Coronary artery (tissue), 2 donors: ENCODE results near the gene TUBGCP2.
A peak's percentile ranks its signal among the peaks of the same experiment; 100 is the strongest.

Source experiments
- DNase-seq: peaks from one replicate; pipeline ENCODE4 v3.0.0-alpha.2; 2017; ENCODE audit warnings: low spot score
- H3K27ac ChIP-seq, 2 donors: fragments of 200-600 bp; sonication (generic); one replicate each; pipeline ENCODE4 v1.5.1; 2016 to 2019
- H3K4me3 ChIP-seq: fragments of 200-600 bp; sonication (generic); 2 replicates; pipeline ENCODE4 v1.5.1; 2016; ENCODE audit warnings: mild to moderate bottlenecking, moderate library complexity
- CTCF ChIP-seq: fragments of 200-600 bp; sonication (generic); IDR thresholded peaks from one replicate; pipeline ENCODE4 v1.5.1; 2019; ENCODE audit warnings: antibody characterized with exemption

Gene TUBGCP2

GRCh38 chr10:133312016-133312768 lies 3.5 kb upstream of the TUBGCP2 start:
- no peak for TF ChIP-seq CTCF
- Histone ChIP-seq H3K27ac (no peak overlapping the region), H3K4me3 (no peak overlapping the region)
- no peak for DNase-seq

GRCh38 chr10:133311570-133311969 lies 2.9 kb upstream of the TUBGCP2 start:
- DNase-seq = no peak
- no peak overlapping the region for H3K27ac ChIP-seq
- TF ChIP-seq CTCF = no peak

GRCh38 chr10:133310789-133311188 lies 2.1 kb upstream of the TUBGCP2 start:
- DNase-seq = no peak
- H3K4me3 ChIP-seq = no peak overlapping the region
- no peak for TF ChIP-seq CTCF
- no peak overlapping the region for H3K27ac ChIP-seq

More at GRCh38 chr10:133311570-133311969, 2.9 kb upstream of the TUBGCP2 start:
- H3K4me3 ChIP-seq = no peak overlapping the region

GRCh38 chr10:133310399-133310755 lies 1.7 kb upstream of the TUBGCP2 start:
- H3K27ac ChIP-seq = no peak overlapping the region
- no peak for TF ChIP-seq CTCF
- DNase-seq = no peak
- no peak overlapping the region for H3K4me3 ChIP-seq

GRCh38 chr10:133309720-133310398 lies 1.2 kb upstream of the TUBGCP2 start:
- no peak for DNase-seq
- H3K27ac ChIP-seq = peak overlapping the region in 1 of 2 donors; percentile 97
- no peak for TF ChIP-seq CTCF
- peak overlapping the region; percentile 92 for H3K4me3 ChIP-seq

- DNase-seq = peak; percentile 95
- peak overlapping the region; percentile 92 to 97 for H3K27ac ChIP-seq
- peak overlapping the region; percentile 92 for H3K4me3 ChIP-seq
- no peak for TF ChIP-seq CTCF
Observed at GRCh38 chr10:133309100-133309719, 538 bp upstream of the TUBGCP2 start.
